Stimulated activated CD8-positive, alpha-beta memory T cell treated with anti-CD3 and anti-CD28 coated beads, Interleukin-12 subunit alpha, Interleukin-12 subunit beta, amount 100 ng/mL, for 4 hours (primary cell): ENCODE measurements around the gene NAV3.

Source experiments
- DNase-seq: peaks from one replicate; pipeline ENCODE4 v3.0.0-alpha.2; 2020; ENCODE audit warnings: low read depth

Gene NAV3

GRCh38 chr12:77925536-77926108 is 94.9 kb downstream of the NAV3 start:
- DNase-seq = no peak

DNA sequence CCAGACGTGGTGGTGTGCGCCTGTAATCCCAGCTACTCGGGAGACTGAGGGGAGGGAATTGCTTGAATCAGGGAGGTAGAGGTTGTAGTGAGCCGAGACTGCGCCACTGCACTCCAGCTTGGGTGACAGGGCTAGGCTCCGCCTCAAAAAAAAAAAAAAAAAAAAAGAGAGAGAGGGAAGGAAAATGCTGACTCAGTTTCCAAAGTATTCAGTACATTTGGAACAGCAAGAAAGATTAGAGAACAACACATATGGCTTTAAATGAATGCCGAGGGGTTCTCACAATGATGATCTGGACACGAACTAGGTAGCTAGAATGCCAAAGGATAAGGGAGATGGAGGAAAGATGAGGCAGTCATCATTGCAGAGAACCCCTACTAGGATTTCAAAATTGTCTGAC is 97.4 kb downstream of the NAV3 start:
- DNase-seq = no peak

- no peak for DNase-seq
Measured at GRCh38 chr12:77932216-77932615, 101.5 kb downstream of the NAV3 start.

DNA sequence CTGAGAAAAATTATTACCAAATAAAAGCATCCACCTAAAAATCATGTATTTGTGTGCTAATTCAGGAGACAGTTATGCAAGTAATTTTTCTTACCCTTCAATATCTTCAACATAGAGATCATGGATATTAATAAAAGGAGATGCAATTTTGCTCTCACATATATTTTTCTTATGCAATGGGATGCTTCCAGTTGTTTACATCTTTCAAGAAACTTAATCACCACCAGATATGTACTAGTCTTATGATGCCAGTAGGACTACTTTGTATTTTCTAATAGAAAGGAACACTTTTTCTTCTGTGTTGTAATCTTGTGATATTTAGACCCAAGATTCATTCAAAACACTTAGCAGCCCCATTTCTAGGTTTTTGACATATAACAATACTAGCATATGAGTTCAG is 107.6 kb downstream of the NAV3 start:
- DNase-seq = no peak

DNA sequence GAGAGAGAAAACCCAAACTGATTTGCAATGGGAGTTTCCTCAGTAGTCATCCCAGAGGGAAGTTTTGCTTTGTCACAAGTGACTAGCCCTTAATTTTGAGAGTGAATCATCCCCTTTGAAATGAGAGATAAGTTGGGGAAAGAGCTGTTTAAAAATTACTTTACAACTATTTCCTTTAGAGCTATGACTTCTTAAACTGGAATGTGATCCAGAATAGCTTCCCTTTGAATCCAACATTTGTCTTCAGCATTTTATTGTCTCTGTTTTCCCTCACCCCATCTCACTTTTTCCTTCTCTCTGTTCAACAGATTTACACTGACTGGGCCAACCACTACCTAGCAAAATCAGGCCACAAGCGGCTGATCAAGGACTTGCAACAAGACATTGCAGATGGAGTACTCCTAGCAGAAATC is 109.3 kb downstream of the NAV3 start:
- DNase-seq = no peak

DNA sequence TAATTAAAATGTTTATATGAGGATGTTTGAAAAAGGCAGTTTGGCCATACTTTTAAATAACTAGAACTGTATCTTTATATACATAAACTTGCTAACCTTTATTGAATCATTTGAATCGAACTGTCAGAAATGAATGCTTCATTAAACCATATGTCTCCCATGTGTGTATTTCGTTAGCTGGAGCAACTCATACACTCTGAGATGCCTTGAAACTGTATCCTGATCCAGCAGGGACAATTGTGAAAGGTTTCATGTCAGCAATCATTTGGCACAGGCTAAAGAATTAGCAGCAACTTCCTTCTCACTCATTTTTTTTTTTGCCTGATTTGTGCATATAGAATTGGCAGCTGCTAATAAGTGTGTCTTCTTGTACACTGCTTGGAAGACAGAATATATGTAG is 109.9 kb downstream of the NAV3 start:
- DNase-seq = no peak

DNA sequence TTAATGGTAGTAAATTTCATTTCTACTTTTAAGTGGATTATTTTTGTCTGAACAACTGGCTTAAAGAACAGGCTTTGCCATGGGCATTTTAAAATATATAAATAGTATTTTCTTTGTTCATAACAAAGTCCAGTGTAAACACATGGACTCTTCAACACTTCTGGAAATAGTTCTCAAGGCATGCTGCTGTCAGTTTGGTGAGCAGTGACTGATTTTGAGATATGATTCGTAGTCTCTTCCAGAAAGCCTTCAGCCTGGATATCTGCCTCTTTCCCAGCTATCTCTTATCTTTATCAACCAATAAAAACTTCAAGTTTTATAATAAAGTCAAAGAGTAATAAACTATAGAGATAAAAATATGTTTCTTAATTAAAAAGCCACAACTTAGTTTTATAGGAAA is 110.7 kb downstream of the NAV3 start:
- DNase-seq = no peak

GRCh38 chr12:77943466-77943865 is 112.8 kb downstream of the NAV3 start:
- DNase-seq = no peak

- no peak for DNase-seq
Measured at GRCh38 chr12:77946541-77947061, 115.9 kb downstream of the NAV3 start.

- no peak for DNase-seq
Measured at GRCh38 chr12:77947330-77947729, 116.6 kb downstream of the NAV3 start.

DNA sequence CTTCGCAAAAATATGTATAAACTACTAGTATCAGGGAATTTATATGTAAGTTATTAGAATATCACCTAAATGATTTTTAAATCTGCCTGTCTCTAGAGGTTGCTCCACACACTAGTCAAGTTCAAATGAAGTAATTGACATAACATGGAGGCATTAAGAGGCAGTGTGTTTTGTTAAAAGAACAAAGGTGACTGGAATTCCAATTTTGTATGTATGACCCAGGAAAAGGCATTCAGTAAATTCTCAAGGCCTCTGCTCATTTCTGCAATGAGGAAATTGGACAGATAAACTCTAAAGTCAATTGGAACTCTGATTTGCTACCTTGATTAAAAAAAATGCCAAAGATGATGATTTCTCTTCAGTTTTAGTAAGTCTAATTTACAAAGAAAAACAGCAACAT is 117.1 kb downstream of the NAV3 start:
- no peak for DNase-seq

DNA sequence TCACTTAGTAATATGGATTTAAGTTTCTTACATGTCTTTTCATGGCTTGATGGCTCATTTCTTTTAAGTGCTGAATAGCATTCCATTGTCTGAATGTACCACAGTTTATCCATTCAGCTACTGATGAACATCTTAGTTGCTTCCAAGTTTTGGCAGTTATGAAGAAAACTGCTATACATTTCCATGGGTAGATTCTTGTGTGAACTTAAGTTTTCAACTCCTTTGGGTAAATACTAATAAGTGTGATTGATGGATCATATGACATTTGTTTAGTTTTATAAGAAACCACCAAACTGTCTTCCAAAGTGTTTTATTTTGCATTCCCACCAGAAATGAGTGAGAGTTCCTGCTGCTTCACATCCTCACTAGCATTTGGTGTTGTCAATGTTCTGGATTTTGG is 119.2 kb downstream of the NAV3 start:
- no peak for DNase-seq

DNA sequence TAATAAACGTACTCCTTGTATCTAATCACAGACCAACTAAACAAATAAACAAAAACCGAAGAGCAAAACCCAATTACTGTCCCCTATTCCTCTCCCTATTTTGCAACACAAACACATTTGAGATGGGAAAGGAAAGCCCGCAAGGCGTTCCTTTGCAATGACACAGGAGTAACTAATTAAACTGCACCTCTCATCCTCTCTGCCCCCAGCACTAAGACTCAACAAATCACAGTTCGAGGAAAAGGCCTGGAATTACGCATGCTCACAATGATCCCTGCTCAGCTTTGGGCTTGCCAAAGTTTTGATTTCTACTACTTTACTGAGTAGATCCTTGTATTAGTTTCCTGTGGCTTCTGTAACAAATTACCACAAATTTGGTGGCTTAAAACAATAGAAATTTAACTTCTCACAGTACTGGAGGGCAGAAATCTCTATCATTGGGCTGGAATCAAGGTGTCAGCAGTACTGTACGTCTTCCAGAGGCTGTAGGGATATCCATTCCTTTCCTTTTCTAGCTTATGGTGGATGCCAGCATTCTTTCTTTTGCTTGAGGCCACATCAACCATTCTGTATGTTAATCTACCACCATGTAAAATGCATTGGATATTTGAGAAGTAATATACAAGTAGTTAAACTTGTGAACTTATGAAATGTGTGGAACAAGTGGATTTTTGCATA is 123.0 kb downstream of the NAV3 start:
- DNase-seq = no peak

DNA sequence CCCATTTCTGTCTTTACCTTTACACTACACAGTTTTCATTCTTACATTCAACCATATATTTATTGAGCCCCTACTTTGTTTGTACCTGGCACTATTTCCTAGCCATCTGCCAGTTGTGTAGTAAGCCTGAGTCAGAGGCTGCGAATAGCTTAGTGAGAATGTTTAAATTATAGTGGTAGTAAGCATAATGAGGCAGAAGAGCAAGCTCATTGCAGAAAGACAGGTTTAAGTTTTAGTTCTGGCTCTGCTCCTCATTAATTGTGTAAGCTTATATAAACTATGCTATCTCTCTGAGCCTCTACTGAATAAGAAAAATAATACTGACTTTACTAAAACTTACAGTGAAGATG is 123.5 kb downstream of the NAV3 start:
- DNase-seq = no peak

DNA sequence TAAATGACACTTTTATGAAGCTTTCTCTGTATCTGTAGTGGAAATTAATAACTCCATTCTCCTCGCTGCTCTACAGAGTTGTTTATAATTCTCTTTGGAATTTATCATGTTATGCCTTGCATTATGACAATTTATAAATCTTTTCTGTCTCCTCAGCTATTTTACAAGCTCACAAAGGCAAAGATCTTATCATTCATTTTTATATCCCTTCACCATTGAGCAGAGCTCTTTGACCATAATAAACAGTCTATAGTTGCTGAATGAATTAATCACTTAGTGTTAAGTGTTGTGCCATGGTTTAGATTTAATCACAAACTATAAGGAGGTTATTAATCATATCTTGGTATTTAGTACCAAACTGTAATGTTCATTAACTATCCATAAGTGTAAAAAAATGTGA is 126.4 kb downstream of the NAV3 start:
- DNase-seq = no peak

DNA sequence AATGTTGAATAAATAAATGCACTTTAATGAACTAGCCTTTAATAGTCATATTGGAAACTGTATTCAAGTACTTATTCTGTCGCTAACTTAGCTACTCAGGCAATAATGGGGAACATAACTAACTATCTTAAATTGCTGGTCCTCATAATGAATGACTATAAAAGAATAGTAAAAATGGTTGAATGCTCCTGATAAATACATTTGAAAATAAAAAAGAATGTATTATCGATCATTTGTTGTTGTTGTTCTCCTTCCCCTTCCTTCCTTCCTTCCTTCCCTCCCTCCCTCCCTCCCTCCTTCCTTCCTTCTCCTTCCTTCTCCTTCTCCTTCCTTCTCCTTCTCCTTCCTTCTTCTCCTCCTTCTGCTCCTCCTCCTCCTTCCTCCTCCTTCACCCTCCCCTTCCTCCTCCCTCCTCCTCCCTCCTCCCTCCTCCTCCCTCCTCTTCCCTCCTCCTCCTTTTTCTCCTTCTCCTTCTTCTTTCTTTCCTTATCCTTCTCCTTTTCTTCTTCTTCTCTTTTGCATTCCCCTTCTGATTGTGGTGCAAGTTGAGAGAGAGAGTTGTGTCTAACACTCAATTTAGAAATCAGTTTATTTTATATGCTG is 133.0 kb downstream of the NAV3 start:
- DNase-seq = no peak

GRCh38 chr12:77965790-77966189 is 135.1 kb downstream of the NAV3 start:
- DNase-seq = no peak

GRCh38 chr12:77968021-77968420 is 137.3 kb downstream of the NAV3 start:
- no peak for DNase-seq

GRCh38 chr12:77968571-77968970 is 137.9 kb downstream of the NAV3 start:
- no peak for DNase-seq

DNA sequence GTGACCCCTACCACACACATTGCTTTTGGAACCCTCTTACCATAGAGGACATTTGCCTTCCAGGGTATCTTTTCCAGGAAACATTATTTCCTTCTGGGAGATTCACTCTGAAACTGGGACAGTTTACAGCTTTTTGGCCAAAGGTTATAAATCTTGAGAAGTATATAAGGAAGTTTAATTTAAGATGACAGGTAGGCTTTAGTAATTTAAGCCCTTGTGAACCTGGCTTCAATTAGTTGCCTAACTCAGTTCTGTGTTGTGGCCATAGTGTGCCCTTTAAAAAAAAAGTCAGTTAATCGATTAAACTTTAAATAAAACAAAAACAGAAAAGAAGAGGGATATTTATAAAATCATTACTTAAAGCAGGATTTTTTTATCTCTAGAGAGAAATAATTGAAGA is 142.9 kb downstream of the NAV3 start:
- DNase-seq = no peak

DNA sequence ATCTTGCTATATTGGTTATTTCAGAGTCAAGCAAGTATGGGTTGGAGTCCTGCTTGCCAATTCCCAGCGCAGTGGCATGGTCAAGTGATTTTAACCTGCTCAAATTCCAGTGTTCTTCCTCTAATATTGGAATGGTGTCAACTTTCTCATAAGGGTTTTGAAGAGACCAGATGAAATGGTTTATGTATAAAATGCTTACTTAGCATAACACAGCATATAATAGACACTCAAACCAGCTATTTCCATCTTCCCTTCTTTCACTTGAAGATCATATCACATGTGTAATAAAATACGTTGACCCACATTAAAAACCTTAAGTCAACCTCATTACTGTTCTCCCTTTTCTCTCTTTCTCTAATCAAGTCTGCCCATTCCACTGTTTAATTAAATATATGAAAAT is 144.0 kb downstream of the NAV3 start:
- no peak for DNase-seq

- no peak for DNase-seq
Measured at GRCh38 chr12:77979597-77980250, 149.0 kb downstream of the NAV3 start.

GRCh38 chr12:77980782-77981181 is 150.1 kb downstream of the NAV3 start:
- DNase-seq = no peak
